GM10266 (cell line): Measurements from ENCODE around the gene FBXO33.

Experiments
- DNase-seq: peaks from one replicate; pipeline ENCODE4 v3.0.0; 2012; ENCODE audit errors: extremely low spot score
- CTCF ChIP-seq: IDR thresholded peaks from 2 replicates; pipeline ENCODE4 v1.5.1; 2012; ENCODE audit warnings: mild to moderate bottlenecking, low read depth; ENCODE audit not compliant: control insufficient read depth, insufficient read depth; ENCODE audit errors: missing control alignments

Gene FBXO33

DNA sequence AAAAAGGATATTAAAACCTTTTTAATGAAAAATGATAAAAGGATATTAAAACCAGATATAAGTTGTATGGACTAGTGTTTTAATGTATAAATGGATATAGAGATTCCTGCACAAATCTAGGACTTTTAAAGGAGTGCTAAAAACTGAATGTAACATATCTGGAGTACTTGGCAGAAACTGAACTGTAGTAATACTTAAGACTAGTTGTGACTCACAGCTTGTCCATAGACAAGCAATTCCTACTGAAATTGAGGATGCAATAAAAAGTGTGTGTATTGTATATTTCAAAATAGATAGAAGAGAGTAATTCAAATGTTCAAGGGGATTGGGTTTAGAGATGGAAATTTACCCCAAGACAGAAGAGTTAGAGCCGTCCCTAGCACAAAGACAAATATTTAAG is 59.6 kb downstream of the FBXO33 start:
- TF ChIP-seq CTCF, result no peak
- no peak for DNase-seq

DNA sequence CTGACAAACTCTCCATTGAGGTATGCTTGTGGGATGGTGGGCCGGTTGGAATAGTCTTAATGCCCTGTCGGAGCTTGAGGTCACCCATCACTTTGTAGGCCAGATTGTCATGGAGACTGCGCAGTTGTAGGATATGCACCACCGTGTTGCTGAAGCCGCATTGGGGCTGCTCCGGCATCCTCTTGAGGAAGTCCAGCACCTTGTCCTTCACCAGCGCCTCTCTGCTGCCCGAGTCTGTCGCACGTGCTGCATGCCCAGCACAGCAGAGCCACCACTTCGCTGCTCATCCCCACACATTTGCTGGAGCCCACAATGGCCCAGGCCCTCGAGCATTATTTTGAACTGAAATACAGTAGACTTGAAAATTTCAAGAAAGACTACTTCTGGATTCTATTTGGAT is 61.8 kb downstream of the FBXO33 start:
- no peak for DNase-seq
- TF ChIP-seq CTCF, result no peak

GRCh38 chr14:39369029-39369428 is 63.2 kb downstream of the FBXO33 start:
- no peak for TF ChIP-seq CTCF
- DNase-seq, result no peak

DNA sequence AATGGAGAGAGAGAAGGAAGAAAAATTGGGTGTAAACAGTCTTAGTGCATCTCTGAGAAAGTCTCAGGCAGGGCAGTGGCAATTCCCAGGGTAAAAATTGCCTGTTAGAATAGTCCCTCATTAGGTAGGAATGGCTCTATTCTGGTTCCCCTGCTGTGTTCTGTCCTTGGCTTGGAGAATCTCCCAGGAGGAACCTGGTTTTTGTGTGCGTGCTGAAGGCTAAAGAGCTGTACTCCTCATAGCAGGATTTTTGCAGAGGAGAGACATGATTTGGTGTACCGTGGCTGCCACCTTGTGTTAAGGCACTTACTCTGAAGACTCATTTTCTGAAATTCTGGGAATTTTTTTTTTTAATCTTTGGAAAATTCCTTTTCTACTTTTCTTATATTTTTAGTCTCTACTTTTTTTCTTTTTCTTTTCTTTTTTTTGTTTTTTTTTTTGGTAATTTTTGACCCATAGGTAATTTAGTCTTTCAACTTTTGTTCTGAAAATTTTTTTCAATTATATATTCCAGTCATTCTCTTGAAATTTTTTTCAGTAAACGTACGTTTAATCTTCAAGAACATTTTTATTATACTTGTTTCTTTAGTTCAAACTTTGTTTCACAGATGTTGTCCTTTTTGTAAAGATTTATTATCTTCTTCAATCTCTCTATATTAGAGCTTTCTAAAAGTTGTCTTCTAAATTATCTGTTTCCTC is 63.8 kb downstream of the FBXO33 start:
- peak; percentile 13 for DNase-seq
- TF ChIP-seq CTCF, result peak; percentile 46

- TF ChIP-seq CTCF, result no peak
- DNase-seq, result no peak
Measured at GRCh38 chr14:39367387-39367751, 64.9 kb downstream of the FBXO33 start.

GRCh38 chr14:39366460-39367386 is 65.5 kb downstream of the FBXO33 start:
- DNase-seq, result no peak
- TF ChIP-seq CTCF, result no peak

- TF ChIP-seq CTCF, result no peak
- DNase-seq, result no peak
Measured at GRCh38 chr14:39365354-39365753, 66.9 kb downstream of the FBXO33 start.
